Measurements from ENCODE around the gene TNFRSF18.

DNA sequence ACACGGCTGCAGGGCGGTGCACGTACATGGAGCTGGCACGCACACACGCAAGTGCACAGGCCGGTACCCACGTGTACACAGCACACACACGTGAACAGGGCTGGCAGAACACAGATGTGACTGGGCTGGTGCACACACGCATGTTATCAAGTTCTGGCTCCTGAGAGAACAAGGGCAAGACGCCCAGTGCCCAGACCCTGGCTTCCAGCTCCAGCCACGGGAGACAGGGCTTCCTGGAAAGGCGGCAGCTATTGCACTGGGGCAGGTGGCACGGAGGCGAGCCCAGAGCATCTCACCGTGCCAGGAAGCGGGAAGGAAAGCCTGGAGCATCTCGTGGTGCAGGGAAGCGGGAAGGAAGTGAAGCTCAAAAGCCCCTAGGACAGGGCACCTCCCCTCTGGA lies 19.5 kb upstream of the TNFRSF18 start:
- TF ChIP-seq, protein P1, sequence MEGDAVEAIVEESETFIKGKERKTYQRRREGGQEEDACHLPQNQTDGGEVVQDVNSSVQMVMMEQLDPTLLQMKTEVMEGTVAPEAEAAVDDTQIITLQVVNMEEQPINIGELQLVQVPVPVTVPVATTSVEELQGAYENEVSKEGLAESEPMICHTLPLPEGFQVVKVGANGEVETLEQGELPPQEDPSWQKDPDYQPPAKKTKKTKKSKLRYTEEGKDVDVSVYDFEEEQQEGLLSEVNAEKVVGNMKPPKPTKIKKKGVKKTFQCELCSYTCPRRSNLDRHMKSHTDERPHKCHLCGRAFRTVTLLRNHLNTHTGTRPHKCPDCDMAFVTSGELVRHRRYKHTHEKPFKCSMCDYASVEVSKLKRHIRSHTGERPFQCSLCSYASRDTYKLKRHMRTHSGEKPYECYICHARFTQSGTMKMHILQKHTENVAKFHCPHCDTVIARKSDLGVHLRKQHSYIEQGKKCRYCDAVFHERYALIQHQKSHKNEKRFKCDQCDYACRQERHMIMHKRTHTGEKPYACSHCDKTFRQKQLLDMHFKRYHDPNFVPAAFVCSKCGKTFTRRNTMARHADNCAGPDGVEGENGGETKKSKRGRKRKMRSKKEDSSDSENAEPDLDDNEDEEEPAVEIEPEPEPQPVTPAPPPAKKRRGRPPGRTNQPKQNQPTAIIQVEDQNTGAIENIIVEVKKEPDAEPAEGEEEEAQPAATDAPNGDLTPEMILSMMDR (conservative IDR thresholded peaks at IDR 0.05; ENCODE audit: low read length): no peak
- no peak for TF ChIP-seq EZH2phosphoT487 (IDR thresholded peaks at IDR 0.05; ENCODE audit: borderline replicate concordance, low read depth, low read length)

Data from OCI-LY7 (cell line).